Ovary (tissue), 9 donors: ENCODE results near the gene ABCB6. TPM values are rescaled to one million over a fixed set of nuclear protein-coding genes. Genes with fewer than 3 reads are reported as not detected.

ENCODE experiments used
- DNase-seq, 5 donors: peaks; one replicate each; pipeline ENCODE4 v3.0.0-alpha.2; 2019 to 2020
- H3K27ac ChIP-seq, 2 donors: fragments of 200-600 bp; one replicate each; pipeline versions ENCODE4 v1.5.1 to v1.8.0; 2019 to 2022
- H3K27me3 ChIP-seq: fragments of 200-600 bp; one replicate; pipeline ENCODE4 v1.8.0; 2022
- H3K36me3 ChIP-seq: fragments of 200-600 bp; sonication (generic); one replicate; pipeline ENCODE4 v1.5.1; 2019
- H3K4me1 ChIP-seq: one replicate; pipeline ENCODE4 v1.8.1; 2013; ENCODE audit warnings: mild to moderate bottlenecking, moderate library complexity; ENCODE audit not compliant: insufficient read depth
- H3K4me3 ChIP-seq: fragments of 200-600 bp; sonication (generic); one replicate; pipeline ENCODE4 v1.5.1; 2017
- H3K9me3 ChIP-seq, 2 donors: fragments of 200-600 bp in 1 of 2; sonication (generic) in 1 of 2; one replicate each; pipeline versions ENCODE4 v1.5.1 to v1.8.1; 2013 to 2019; ENCODE audit warnings: mild to moderate bottlenecking in 1 of 2, moderate library complexity in 1 of 2
- EP300 ChIP-seq: sonication (generic); formaldehyde crosslinking; IDR thresholded peaks from one replicate; pipeline ENCODE4 v1.6.1; 2017; ENCODE audit warnings: antibody characterized with exemption
- POLR2A ChIP-seq: fragments of 450-650 bp; IDR thresholded peaks from one replicate; pipeline ENCODE4 v1.6.1; 2017; ENCODE audit warnings: antibody characterized with exemption, mild to moderate bottlenecking, moderate library complexity
- WGBS, 3 donors: extraction: QIAGEN DNeasy Blood & Tissue Kit in 1 of 3; methylation state at CpG; one replicate each; pipeline versions ENCODE4 v1.1.5 to v1.1.7; 2013 to 2017; 5-methylcytosine and 5-hydroxymethylcytosine counted together
- intact Hi-C, 4 donors: fragments of 100-400 bp; cut with DNase I; formaldehyde crosslinking; loops; one replicate each; pipeline versions ENCODE4 v1.11.0 to v1.15.1; 2022 to 2023
- polyA plus RNA-seq, 2 donors: library from polyadenylated mRNA; stranded (reverse); fragments of 200-250 nt in 1 of 2; fragments of 350-450 nt in 1 of 2; fragmentation: Illumina TruSeq in 1 of 2; extraction: RNeasy Lipid Tissue Mini Kit (QIAGEN cat#74804) in 1 of 2; gene quantifications; one replicate each; pipeline ENCODE4 v1.2.3, GENCODE V29; 2013 to 2014
- total RNA-seq, 7 donors: library from RNA; depleted of rRNA in 2 of 7; stranded (reverse); fragments of >200 nt in 2 of 7; fragmentation: NEBNext Ultra II Directional in 3 of 7; extraction: Animal tissue kit (Norgen Biotek cat#: 25700) in 3 of 7; gene quantifications; one replicate each; pipeline versions ENCODE4 v1.1.0 to v1.2.4, GENCODE V29; 2016 to 2023
- TF ChIP-seq, protein P1 (sequence below), 3 donors: fragments of 450-650 bp in 2 of 3; fragments of 200-600 bp in 1 of 3; IDR thresholded peaks; one replicate each; pipeline versions ENCODE4 v1.5.1 to v1.8.0; 2016 to 2022; ENCODE audit warnings: antibody characterized with exemption in 3 of 3, mild to moderate bottlenecking in 1 of 3
- donor health status: DM: no; HTN: no; CAD: no; lungs with moderate emphysema.
- donor health status: DM: no; HTN: no; CAD: no.
- donor health status: Bipolar disorder and iron deficiency.
- donor health status: DM: yes; HTN: yes; CAD: no.
- donor health status: DM: no; HTN: no; CAD: no.
- donor health status: DM: yes; HTN: yes; CAD: no.

ABCB6 gene
- total and polyA plus RNA-seq, 9 donors, result 12.0 to 64.5 (median 35.9) TPM

GRCh38 chr2:219216535-219216915 is 2.2 kb downstream of the ABCB6 start:
- no peak for DNase-seq
- Histone ChIP-seq H3K27me3 (no peaks in the 10 kb centered on the region), H3K4me1 (peaks cover 2% of the 10 kb centered on the region), H3K36me3 (no peaks in the 10 kb centered on the region), H3K4me3 (no peak overlapping the region), H3K9me3 (no peaks in the 10 kb centered on the region), H3K27ac (no peak overlapping the region)
- 85 to 87% (median 86%) methylated on average over 6 of the region's 6 CpGs for WGBS, 3 donors
- TF ChIP-seq, protein P1, sequence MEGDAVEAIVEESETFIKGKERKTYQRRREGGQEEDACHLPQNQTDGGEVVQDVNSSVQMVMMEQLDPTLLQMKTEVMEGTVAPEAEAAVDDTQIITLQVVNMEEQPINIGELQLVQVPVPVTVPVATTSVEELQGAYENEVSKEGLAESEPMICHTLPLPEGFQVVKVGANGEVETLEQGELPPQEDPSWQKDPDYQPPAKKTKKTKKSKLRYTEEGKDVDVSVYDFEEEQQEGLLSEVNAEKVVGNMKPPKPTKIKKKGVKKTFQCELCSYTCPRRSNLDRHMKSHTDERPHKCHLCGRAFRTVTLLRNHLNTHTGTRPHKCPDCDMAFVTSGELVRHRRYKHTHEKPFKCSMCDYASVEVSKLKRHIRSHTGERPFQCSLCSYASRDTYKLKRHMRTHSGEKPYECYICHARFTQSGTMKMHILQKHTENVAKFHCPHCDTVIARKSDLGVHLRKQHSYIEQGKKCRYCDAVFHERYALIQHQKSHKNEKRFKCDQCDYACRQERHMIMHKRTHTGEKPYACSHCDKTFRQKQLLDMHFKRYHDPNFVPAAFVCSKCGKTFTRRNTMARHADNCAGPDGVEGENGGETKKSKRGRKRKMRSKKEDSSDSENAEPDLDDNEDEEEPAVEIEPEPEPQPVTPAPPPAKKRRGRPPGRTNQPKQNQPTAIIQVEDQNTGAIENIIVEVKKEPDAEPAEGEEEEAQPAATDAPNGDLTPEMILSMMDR (IDR thresholded peaks at IDR 0.05), result no peak
- TF ChIP-seq EP300, result no peak
- no peak for TF ChIP-seq POLR2A
- intact Hi-C loops, result loop anchor here in 2 of 4 donors (5.0 kb wide), 2 partner anchors 34 to 39 kb away; partner anchors contain the start of genes CNPPD1 (in 1 of the 2) and RETREG2 (in 1 of the 2)

GRCh38 chr2:219215871-219216534 is 2.8 kb downstream of the ABCB6 start:
- intact Hi-C loops, result loop anchor here in 2 of 4 donors (5.0 kb wide), 2 partner anchors 34 to 39 kb away; partner anchors contain the start of genes CNPPD1 (in 1 of the 2) and RETREG2 (in 1 of the 2)
- Histone ChIP-seq H3K27ac (no peak overlapping the region), H3K36me3 (no peaks in the 10 kb centered on the region), H3K27me3 (no peaks in the 10 kb centered on the region), H3K4me3 (no peak overlapping the region), H3K9me3 (no peaks in the 10 kb centered on the region), H3K4me1 (peaks cover 2% of the 10 kb centered on the region)
- peak in 1 of 5 donors; percentile 41 for DNase-seq
- 88 to 90% (median 88%) methylated on average over 27 of the region's 27 CpGs for WGBS, 3 donors
- no peak for TF ChIP-seq POLR2A
- TF ChIP-seq, protein P1 (IDR thresholded peaks at IDR 0.05), result no peak
- TF ChIP-seq EP300, result no peak

- Histone ChIP-seq H3K4me1 (peaks cover 2% of the 10 kb centered on the region), H3K9me3 (no peaks in the 10 kb centered on the region), H3K36me3 (no peaks in the 10 kb centered on the region), H3K27ac (no peak overlapping the region), H3K27me3 (no peaks in the 10 kb centered on the region), H3K4me3 (no peak overlapping the region)
- 86 to 88% (median 87%) methylated on average over 6 of the region's 6 CpGs for WGBS, 3 donors
- intact Hi-C loops, result loop anchor here in 2 of 4 donors (5.0 kb wide), 2 partner anchors 32 to 37 kb away; partner anchors contain the start of genes CNPPD1 (in 1 of the 2) and RETREG2 (in 1 of the 2)
- no peak for DNase-seq
- TF ChIP-seq EP300 (no peak), POLR2A (no peak)
- TF ChIP-seq, protein P1 (IDR thresholded peaks at IDR 0.05), result no peak
Measured at GRCh38 chr2:219214786-219215185, 4.0 kb downstream of the ABCB6 start.

DNA sequence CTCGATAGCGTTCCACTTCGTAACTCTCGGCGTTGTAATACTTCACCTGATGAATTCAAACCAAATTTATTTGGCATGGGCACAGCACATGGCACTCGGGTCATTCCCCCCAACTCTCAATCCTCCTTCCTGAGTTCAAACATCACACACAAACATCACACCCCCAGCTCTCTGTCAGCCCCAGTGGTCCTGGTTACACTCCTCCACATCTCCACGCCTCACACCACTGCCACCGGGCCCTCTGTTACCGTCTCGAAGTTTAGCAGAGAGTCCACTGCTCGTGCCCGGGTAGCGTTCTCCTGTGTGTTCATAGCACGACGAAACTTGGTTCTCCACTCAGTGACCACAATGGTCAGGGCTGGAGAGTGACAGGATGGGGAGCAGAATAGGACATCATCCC is 4.6 kb downstream of the ABCB6 start:
- TF ChIP-seq EP300, result no peak
- TF ChIP-seq, protein P1 (IDR thresholded peaks at IDR 0.05), result no peak
- no peak for TF ChIP-seq POLR2A
- WGBS, 3 donors, result 92 to 94% (median 93%) methylated on average over 15 of the region's 15 CpGs
- no peaks in the 10 kb centered on the region for H3K4me1 ChIP-seq
- no peak for DNase-seq
- H3K27me3 ChIP-seq, result no peaks in the 10 kb centered on the region
- H3K36me3 ChIP-seq, result no peaks in the 10 kb centered on the region
- H3K4me3 ChIP-seq, result no peak overlapping the region
- no peak overlapping the region for H3K27ac ChIP-seq
- intact Hi-C loops, result no loop called here
- no peaks in the 10 kb centered on the region for H3K9me3 ChIP-seq
